Hepatocyte (in vitro differentiated cells): ENCODE results near the gene IAH1.

Source experiments
- EZH2 ChIP-seq: fragments of 200-600 bp; sonication (generic); IDR thresholded peaks from 2 replicates; pipeline ENCODE4 v1.6.1; 2016; ENCODE audit warnings: antibody characterized with exemption, mild to moderate bottlenecking, borderline replicate concordance
- TF ChIP-seq, protein P1 (sequence below): fragments of 200-600 bp; sonication (generic); IDR thresholded peaks from 2 replicates; pipeline ENCODE4 v1.5.1; 2016; ENCODE audit warnings: antibody characterized with exemption, mild to moderate bottlenecking; ENCODE audit not compliant: poor library complexity

DNA sequence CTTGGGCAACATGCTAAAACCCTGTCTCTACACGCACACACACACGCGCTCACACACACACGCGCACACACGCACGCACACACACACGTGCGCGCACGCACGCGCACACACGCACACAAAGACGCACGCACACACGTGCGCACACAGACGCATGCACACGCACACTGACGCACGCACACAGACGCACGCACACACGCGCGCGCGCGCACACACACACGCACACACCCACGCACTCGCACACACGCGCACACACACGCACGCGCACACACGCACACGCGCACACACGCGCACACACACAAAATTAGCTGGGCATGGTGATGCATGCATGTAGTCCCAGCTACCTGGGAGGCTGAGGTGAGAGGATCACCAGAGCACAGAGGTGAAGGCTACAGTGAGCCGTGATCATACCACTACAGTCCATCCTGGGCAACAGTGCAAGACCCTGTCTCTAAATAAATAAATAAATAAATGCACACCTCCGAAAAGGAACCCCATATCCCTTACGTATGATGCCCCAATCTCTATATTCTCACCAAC is 8.1 kb upstream of the IAH1 start:
- TF ChIP-seq, protein P1, sequence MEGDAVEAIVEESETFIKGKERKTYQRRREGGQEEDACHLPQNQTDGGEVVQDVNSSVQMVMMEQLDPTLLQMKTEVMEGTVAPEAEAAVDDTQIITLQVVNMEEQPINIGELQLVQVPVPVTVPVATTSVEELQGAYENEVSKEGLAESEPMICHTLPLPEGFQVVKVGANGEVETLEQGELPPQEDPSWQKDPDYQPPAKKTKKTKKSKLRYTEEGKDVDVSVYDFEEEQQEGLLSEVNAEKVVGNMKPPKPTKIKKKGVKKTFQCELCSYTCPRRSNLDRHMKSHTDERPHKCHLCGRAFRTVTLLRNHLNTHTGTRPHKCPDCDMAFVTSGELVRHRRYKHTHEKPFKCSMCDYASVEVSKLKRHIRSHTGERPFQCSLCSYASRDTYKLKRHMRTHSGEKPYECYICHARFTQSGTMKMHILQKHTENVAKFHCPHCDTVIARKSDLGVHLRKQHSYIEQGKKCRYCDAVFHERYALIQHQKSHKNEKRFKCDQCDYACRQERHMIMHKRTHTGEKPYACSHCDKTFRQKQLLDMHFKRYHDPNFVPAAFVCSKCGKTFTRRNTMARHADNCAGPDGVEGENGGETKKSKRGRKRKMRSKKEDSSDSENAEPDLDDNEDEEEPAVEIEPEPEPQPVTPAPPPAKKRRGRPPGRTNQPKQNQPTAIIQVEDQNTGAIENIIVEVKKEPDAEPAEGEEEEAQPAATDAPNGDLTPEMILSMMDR: no peak
- no peak for TF ChIP-seq EZH2
